HCT116 (cell line): ENCODE data around the gene NANOS1. TPM values are rescaled to one million over a fixed set of nuclear protein-coding genes. Genes with fewer than 3 reads are reported as not detected.
A peak's percentile ranks its signal among the peaks of the same experiment; 100 is the strongest.

ENCODE experiments used
- ATAC-seq: fragments of 200-7000 bp; cut with Tn5 transposase; 2 replicates; pipeline ENCODE4 v1.9.1; 2020; ENCODE audit warnings: mild to moderate bottlenecking, moderate library complexity
- BruUV-seq: library from RNA; stranded (reverse); fragments of 400-500 nt; replicated peaks from 2 replicates; lab custom pipeline; 2021; lab: Mats Ljungman, UMichigan
- CTCF ChIA-PET: fragments of 300-600 bp; sonication (Branson Sonifier 250); formaldehyde crosslinking; loops from one replicate; lab custom pipeline; 2021; ENCODE audit warnings: antibody characterized with exemption; lab: Charles Lee
- POLR2A ChIA-PET: fragments of 300-600, 350-600 bp; sonication (Branson Sonifier 250); formaldehyde crosslinking; loops from one replicate; lab custom pipeline; 2021; ENCODE audit warnings: antibody characterized with exemption; lab: Charles Lee
- RAD21 ChIA-PET, 2 experiments: fragments of 300-600 bp; sonication (Branson Sonifier 250); formaldehyde crosslinking; loops; one replicate each; lab custom pipeline; 2023; ENCODE audit warnings: low total read pairs in 2 of 2; ENCODE audit not compliant: uncharacterized antibody in 2 of 2, unreplicated experiment in 2 of 2, low non-redundant PET in 1 of 2; lab: Charles Lee
- DNase-seq: peaks from one replicate; pipeline ENCODE4 v3.0.0-alpha.2; 2010; ENCODE audit warnings: low read depth, low spot score
- H2AFZ ChIP-seq: fragments of 200-600 bp; shearing (Covaris generic), sonication (generic); 2 replicates; pipeline ENCODE4 v1.6.1; 2017; ENCODE audit warnings: low read depth, mixed run types, mixed read lengths, antibody characterized with exemption, low read length; ENCODE audit not compliant: poor library complexity, severe bottlenecking
- H3K27ac ChIP-seq: 2 replicates; pipeline ENCODE4 v1.5.1; 2012; ENCODE audit warnings: low read depth, low read length
- H3K27me3 ChIP-seq: fragments of 200-600 bp; sonication (generic); 2 replicates; pipeline ENCODE4 v1.6.1; 2016; ENCODE audit warnings: mixed run types, low read length, mixed read lengths; ENCODE audit not compliant: insufficient read depth
- H3K36me3 ChIP-seq, 2 experiments: fragments of 200-500 bp in 1 of 2; fragments of 200-600 bp in 1 of 2; sonication (Bioruptor generic) in 1 of 2; sonication (generic) in 1 of 2; 2 replicates each; pipeline versions ENCODE4 v1.5.1 to v1.6.1; 2014 to 2016; ENCODE audit warnings: low read length in 2 of 2, inconsistent platforms in 1 of 2, mixed read lengths in 1 of 2, mixed run types in 1 of 2; ENCODE audit not compliant: insufficient read depth in 2 of 2, control insufficient read depth in 1 of 2
- H3K4me1 ChIP-seq, 2 experiments: fragments of 200-600 bp in 1 of 2; sonication (generic) in 1 of 2; 2 replicates each; pipeline versions ENCODE4 v1.5.1 to v1.6.1; 2012 to 2017; ENCODE audit warnings: low read length in 2 of 2, inconsistent platforms in 1 of 2, mild to moderate bottlenecking in 1 of 2, mixed read lengths in 1 of 2, mixed run types in 1 of 2, moderate library complexity in 1 of 2; ENCODE audit not compliant: insufficient read depth in 2 of 2, control insufficient read depth in 1 of 2
- H3K4me2 ChIP-seq: fragments of 200-600 bp; sonication (generic); 2 replicates; pipeline ENCODE4 v1.6.1; 2017; ENCODE audit warnings: mixed run types, low read length, mixed read lengths
- H3K4me3 ChIP-seq, 2 experiments: fragments of 200-600 bp in 1 of 2; sonication (generic) in 1 of 2; replicated peaks in 1 of 2; 2 replicates each; pipeline ENCODE4 v1.5.1; 2011 to 2016; ENCODE audit warnings: low read length in 2 of 2, control low read depth in 1 of 2, low read depth in 1 of 2, mild to moderate bottlenecking in 1 of 2, mixed read lengths in 1 of 2, mixed run types in 1 of 2
- H3K79me2 ChIP-seq: fragments of 200-600 bp; sonication (generic); 2 replicates; pipeline ENCODE4 v1.6.1; 2017; ENCODE audit warnings: mild to moderate bottlenecking, mixed run types, low read length, moderate library complexity, mixed read lengths; ENCODE audit not compliant: insufficient read depth
- H3K9ac ChIP-seq: fragments of 200-600 bp; sonication (generic); 2 replicates; pipeline ENCODE4 v1.6.1; 2016; ENCODE audit warnings: low read length, mixed read lengths
- H3K9me2 ChIP-seq: fragments of 200-600 bp; sonication (generic), shearing (Covaris generic); 2 replicates; pipeline ENCODE4 v1.6.1; 2017; ENCODE audit warnings: mixed run types, mild to moderate bottlenecking, moderate library complexity; ENCODE audit not compliant: insufficient read depth
- H3K9me3 ChIP-seq, 2 experiments: fragments of 200-500 bp in 1 of 2; fragments of 200-600 bp in 1 of 2; sonication (Bioruptor generic) in 1 of 2; sonication (generic) in 1 of 2; 2 replicates each; pipeline ENCODE4 v1.6.1; 2014 to 2017; ENCODE audit warnings: low read length in 2 of 2, mixed read lengths in 2 of 2, inconsistent platforms in 1 of 2, low read depth in 1 of 2, mild to moderate bottlenecking in 1 of 2, mixed run types in 1 of 2, moderate library complexity in 1 of 2; ENCODE audit not compliant: control insufficient read depth in 1 of 2, insufficient read depth in 1 of 2
- H4K20me1 ChIP-seq: fragments of 200-600 bp; sonication (generic), shearing (Covaris generic); 2 replicates; pipeline ENCODE4 v1.6.1; 2017; ENCODE audit warnings: mixed run types, mild to moderate bottlenecking, moderate library complexity; ENCODE audit not compliant: insufficient read depth
- JUND ChIP-seq: IDR thresholded peaks from 2 replicates; pipeline ENCODE4 v1.6.1; 2012
- POLR2AphosphoS5 ChIP-seq: IDR thresholded peaks from 2 replicates; pipeline ENCODE4 v1.6.1; 2011; ENCODE audit warnings: mild to moderate bottlenecking, low read depth, low read length, moderate library complexity
- YY1 ChIP-seq: IDR thresholded peaks from 2 replicates; pipeline ENCODE4 v1.6.1; 2011; ENCODE audit warnings: low read length, low read depth, moderate library complexity, mild to moderate bottlenecking; ENCODE audit not compliant: insufficient replicate concordance; ENCODE audit errors: extremely low read depth
- ZNF274 ChIP-seq: fragments of 200-500 bp; sonication (Bioruptor generic); IDR thresholded peaks from 2 replicates; pipeline ENCODE4 v1.6.1; 2014; ENCODE audit warnings: mild to moderate bottlenecking, low read depth, low read length, inconsistent platforms
- intact Hi-C: fragments of 100-400 bp; cut with micrococcal nuclease; formaldehyde crosslinking; loops from 2 replicates; pipeline ENCODE4 v1.10.0; 2022
- total RNA-seq: library from RNA; stranded (reverse); gene quantifications from one replicate; pipeline ENCODE4 v1.2.1, GENCODE V29; 2021; ENCODE audit not compliant: unreplicated experiment
- TF ChIP-seq, protein P1 (sequence below), 3 experiments: fragments of 200-600 bp in 1 of 3; sonication (generic) in 1 of 3; IDR thresholded peaks in 2 of 3; conservative IDR thresholded peaks in 1 of 3; 2 replicates each; pipeline ENCODE4 v1.5.1; 2012 to 2017; ENCODE audit warnings: low read depth in 2 of 3, low read length in 2 of 3, antibody characterized with exemption in 1 of 3, borderline replicate concordance in 1 of 3, control low read depth in 1 of 3, mild to moderate bottlenecking in 1 of 3, mixed read lengths in 1 of 3, mixed run types in 1 of 3, moderate library complexity in 1 of 3; ENCODE audit not compliant: insufficient read depth in 1 of 3
- TF ChIP-seq, protein P2 (sequence below): IDR thresholded peaks from 2 replicates; pipeline ENCODE4 v1.6.1; 2012
- TF ChIP-seq, protein P3 (sequence below): IDR thresholded peaks from 2 replicates; pipeline ENCODE4 v1.6.1; 2012

The NANOS1 gene
- total RNA-seq, 1 experiment from 2014 or later, result 1.5 TPM

DNA sequence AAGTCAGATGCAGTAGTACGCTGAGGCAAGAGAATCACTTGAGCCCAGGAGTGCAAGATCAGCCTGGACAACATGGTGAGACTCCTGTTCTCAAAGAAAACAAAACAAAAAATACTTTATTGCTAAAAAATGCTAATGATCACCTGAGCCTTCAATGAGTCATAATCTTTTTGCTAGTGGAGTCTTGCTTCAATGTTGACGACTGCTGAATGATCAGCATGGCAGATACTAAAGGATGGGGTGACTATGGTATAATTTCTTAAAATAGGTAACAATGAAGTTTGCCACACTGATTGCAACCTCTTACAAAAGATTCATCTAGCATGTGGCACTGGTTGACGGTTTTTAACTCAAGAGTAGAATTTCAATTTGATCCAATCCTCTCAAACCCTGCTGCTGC lies 22.3 kb downstream of the NANOS1 start:
- CTCF ChIA-PET, result no interaction called here
- peaks cover 100% of the 10 kb centered on the region for H3K79me2 ChIP-seq

More for the DNA sequence above, 22.3 kb downstream of the NANOS1 start:
- H3K9me3 ChIP-seq, result no peaks in the 10 kb centered on the region
- ATAC-seq, result no peak
- peaks cover 51% of the 10 kb centered on the region; the same call in 1 of the 2 replicates for H4K20me1 ChIP-seq
- no peak overlapping the region for H3K9ac ChIP-seq
- H3K4me3 ChIP-seq, result no peak overlapping the region
- BruUV-seq, result TSS peak; percentile 12
- ChIA-PET RAD21 (no interaction called here), POLR2A (no interaction called here)
- H3K4me1 ChIP-seq, result no peaks in the 10 kb centered on the region
- H3K27me3 ChIP-seq, result no peaks in the 10 kb centered on the region
- no peak overlapping the region for H3K4me2 ChIP-seq
- H3K27ac ChIP-seq, result no peak overlapping the region
- intact Hi-C loops, result no loop called here
- H3K9me2 ChIP-seq, result no peaks in the 10 kb centered on the region
- H3K36me3 ChIP-seq, result peaks cover 84 to 91% of the 10 kb centered on the region in 2 experiments
- no peak overlapping the region for H2AFZ ChIP-seq
- TF ChIP-seq, protein P1, sequence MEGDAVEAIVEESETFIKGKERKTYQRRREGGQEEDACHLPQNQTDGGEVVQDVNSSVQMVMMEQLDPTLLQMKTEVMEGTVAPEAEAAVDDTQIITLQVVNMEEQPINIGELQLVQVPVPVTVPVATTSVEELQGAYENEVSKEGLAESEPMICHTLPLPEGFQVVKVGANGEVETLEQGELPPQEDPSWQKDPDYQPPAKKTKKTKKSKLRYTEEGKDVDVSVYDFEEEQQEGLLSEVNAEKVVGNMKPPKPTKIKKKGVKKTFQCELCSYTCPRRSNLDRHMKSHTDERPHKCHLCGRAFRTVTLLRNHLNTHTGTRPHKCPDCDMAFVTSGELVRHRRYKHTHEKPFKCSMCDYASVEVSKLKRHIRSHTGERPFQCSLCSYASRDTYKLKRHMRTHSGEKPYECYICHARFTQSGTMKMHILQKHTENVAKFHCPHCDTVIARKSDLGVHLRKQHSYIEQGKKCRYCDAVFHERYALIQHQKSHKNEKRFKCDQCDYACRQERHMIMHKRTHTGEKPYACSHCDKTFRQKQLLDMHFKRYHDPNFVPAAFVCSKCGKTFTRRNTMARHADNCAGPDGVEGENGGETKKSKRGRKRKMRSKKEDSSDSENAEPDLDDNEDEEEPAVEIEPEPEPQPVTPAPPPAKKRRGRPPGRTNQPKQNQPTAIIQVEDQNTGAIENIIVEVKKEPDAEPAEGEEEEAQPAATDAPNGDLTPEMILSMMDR (IDR thresholded peaks at IDR 0.05 in 2 of 3, conservative IDR thresholded peaks at IDR 0.05 in 1 of 3; ENCODE audit: borderline replicate concordance in 1 of 3, insufficient read depth in 1 of 3, low read depth in 2 of 3, low read length in 2 of 3), result no peak
- no peak for TF ChIP-seq JUND
- no peak for TF ChIP-seq ZNF274
- TF ChIP-seq YY1, result no peak
- TF ChIP-seq, protein P2, sequence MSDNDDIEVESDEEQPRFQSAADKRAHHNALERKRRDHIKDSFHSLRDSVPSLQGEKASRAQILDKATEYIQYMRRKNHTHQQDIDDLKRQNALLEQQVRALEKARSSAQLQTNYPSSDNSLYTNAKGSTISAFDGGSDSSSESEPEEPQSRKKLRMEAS, result no peak
- no peak for TF ChIP-seq POLR2AphosphoS5
- TF ChIP-seq, protein P3, sequence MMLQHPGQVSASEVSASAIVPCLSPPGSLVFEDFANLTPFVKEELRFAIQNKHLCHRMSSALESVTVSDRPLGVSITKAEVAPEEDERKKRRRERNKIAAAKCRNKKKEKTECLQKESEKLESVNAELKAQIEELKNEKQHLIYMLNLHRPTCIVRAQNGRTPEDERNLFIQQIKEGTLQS, result no peak
- DNase-seq, result no peak
